ENCODE measurements around the gene FCHO2. TPM values are rescaled to one million over a fixed set of nuclear protein-coding genes. Genes with fewer than 3 reads are reported as not detected.
A peak's percentile ranks its signal among the peaks of the same experiment; 100 is the strongest.

Gene FCHO2
- total RNA-seq, 1 donor from 2014 or later, result 22.4 TPM

DNA sequence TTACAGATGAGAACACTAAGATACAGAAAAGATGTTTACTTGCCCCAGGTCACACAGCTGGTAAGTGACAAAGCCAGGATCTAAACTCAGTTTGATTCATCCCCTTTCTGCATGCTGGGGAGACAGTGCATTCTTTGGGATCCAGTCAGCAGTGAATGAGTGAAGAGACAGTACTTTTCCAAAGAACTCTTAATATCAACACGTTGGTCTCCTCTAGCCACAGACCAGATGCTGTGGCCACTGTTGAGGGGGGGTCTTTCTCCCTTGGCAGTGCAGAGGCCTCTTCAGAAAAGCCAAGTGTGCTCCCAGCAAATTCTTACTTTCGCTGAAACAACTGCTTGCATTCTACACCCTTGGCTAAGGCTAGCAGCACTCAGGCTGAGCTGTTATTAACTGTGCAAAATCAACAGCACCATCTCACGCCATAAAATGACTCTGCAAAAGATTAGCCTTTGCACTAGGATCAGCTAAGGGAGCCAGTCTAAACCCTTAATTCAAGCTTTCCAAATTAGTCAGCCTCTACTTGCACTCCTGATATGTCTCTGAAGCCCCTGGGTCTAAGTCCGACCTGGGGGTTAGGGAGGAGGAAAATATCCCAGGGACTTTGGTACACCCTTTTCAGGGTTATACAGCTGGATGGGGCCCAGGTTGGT lies 159.7 kb downstream of the FCHO2 start:
- H3K27me3 Mint-ChIP-seq (ENCODE audit: low read depth), result no peaks in the 10 kb centered on the region
- H3K36me3 Mint-ChIP-seq (ENCODE audit: low read depth), result peaks cover 8% of the 10 kb centered on the region
- TF ChIP-seq, protein P1, sequence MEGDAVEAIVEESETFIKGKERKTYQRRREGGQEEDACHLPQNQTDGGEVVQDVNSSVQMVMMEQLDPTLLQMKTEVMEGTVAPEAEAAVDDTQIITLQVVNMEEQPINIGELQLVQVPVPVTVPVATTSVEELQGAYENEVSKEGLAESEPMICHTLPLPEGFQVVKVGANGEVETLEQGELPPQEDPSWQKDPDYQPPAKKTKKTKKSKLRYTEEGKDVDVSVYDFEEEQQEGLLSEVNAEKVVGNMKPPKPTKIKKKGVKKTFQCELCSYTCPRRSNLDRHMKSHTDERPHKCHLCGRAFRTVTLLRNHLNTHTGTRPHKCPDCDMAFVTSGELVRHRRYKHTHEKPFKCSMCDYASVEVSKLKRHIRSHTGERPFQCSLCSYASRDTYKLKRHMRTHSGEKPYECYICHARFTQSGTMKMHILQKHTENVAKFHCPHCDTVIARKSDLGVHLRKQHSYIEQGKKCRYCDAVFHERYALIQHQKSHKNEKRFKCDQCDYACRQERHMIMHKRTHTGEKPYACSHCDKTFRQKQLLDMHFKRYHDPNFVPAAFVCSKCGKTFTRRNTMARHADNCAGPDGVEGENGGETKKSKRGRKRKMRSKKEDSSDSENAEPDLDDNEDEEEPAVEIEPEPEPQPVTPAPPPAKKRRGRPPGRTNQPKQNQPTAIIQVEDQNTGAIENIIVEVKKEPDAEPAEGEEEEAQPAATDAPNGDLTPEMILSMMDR (IDR thresholded peaks at IDR 0.05), result peak; percentile 31
- peak overlapping the region; percentile 65 for H3K27ac Mint-ChIP-seq (ENCODE audit: unreplicated experiment)
- H3K4me3 Mint-ChIP-seq (ENCODE audit: unreplicated experiment), result no peak overlapping the region
- H3K9me3 Mint-ChIP-seq (ENCODE audit: low read depth), result peaks cover 10% of the 10 kb centered on the region
- no peak for DNase-seq (ENCODE audit: low spot score)
- H3K4me1 Mint-ChIP-seq (ENCODE audit: low read depth), result peaks cover 28% of the 10 kb centered on the region

DNA sequence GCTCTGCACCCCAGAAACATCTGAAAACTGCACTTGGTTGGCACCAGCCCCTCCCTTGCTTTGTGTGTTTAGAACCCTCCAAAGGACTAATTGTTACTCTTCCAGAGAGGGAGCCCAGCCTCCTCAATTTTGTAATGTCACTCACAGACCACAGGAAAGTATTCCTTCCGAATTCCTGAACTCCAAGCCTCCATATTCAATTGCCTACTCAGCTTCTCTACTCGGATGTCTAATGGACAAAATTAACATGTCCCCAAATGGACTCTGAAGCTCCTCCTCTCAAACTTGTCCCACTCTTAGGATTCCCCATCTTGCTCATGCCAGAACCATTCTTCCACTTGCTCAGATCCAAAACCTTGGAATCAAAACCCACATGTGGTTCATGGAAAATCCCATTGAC lies 160.7 kb downstream of the FCHO2 start:
- H3K4me3 Mint-ChIP-seq (ENCODE audit: unreplicated experiment), result no peak overlapping the region
- H3K27ac Mint-ChIP-seq (ENCODE audit: unreplicated experiment), result no peak overlapping the region
- peaks cover 37% of the 10 kb centered on the region for H3K4me1 Mint-ChIP-seq (ENCODE audit: low read depth)
- no peak for DNase-seq (ENCODE audit: low spot score)
- peaks cover 8% of the 10 kb centered on the region for H3K36me3 Mint-ChIP-seq (ENCODE audit: low read depth)
- no peaks in the 10 kb centered on the region for H3K27me3 Mint-ChIP-seq (ENCODE audit: low read depth)
- TF ChIP-seq, protein P1 (IDR thresholded peaks at IDR 0.05), result no peak
- peaks cover 10% of the 10 kb centered on the region for H3K9me3 Mint-ChIP-seq (ENCODE audit: low read depth)

DNA sequence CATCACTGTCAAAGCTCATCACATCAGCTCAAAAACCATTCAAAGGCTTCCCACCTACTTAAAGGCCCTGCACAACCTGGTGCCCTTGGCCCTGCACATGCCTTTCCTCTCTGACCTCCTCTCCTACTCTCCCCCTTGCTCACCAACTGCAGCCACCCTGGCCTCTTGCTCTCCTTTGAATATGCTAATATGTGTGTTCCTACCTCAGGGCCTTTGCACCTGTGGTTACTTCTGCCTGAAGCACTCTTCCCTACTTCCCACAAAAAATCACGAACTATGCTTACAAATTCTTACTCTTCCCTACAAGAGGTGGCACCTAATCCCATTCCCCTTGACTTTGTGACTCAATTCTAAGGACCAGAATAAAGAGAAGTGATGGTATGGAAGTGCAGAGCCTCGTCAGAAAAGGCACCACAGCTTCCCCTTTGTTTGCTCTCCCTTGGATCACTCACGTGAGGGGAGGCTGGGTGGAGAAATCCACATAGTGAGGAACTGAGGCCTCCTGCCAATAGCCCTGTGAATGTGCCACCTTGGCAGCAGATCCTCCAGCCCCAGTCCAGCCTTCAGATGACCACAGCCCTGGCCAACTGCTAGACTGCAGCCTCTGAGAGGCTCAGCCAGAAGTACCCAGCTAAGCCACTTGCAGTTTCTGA lies 161.4 kb downstream of the FCHO2 start:
- Mint-ChIP-seq H3K4me1 (ENCODE audit: low read depth) (peaks cover 39% of the 10 kb centered on the region), H3K4me3 (ENCODE audit: unreplicated experiment) (no peak overlapping the region), H3K27me3 (ENCODE audit: low read depth) (no peaks in the 10 kb centered on the region), H3K27ac (ENCODE audit: unreplicated experiment) (no peak overlapping the region), H3K9me3 (ENCODE audit: low read depth) (peaks cover 10% of the 10 kb centered on the region), H3K36me3 (ENCODE audit: low read depth) (peaks cover 8% of the 10 kb centered on the region)
- no peak for DNase-seq (ENCODE audit: low spot score)
- TF ChIP-seq, protein P1 (IDR thresholded peaks at IDR 0.05), result no peak

DNA sequence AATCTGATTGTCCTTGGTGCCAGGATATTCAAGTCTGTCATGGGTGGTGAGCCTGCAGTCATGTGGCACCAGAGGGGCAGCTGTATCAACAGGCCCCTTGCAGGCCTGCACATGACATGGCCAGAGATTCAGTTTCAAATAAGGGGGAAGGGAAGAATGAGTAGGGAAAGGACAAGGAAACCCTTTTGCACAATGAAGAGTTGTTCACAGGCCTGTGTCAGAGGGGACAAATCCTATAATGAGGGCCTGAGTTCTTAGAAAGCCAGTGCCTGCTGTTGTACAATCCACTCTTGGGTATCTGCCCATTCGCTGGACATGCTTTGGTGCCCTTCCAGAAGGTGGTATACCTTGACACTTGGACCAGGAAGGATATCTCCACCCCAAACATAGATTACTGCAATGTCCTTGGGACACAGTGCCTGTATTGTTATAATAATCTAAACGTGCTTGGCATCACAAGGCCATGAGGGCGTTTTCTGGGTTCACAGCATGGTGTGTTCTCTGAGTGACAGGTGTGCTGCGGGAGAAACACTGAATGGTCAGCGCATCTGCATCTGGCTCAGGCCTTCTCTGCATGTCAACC lies 162.6 kb downstream of the FCHO2 start:
- H3K36me3 Mint-ChIP-seq (ENCODE audit: low read depth), result peaks cover 2% of the 10 kb centered on the region
- H3K27me3 Mint-ChIP-seq (ENCODE audit: low read depth), result no peaks in the 10 kb centered on the region
- peaks cover 49% of the 10 kb centered on the region for H3K4me1 Mint-ChIP-seq (ENCODE audit: low read depth)
- TF ChIP-seq, protein P1 (IDR thresholded peaks at IDR 0.05), result no peak
- no peak for DNase-seq (ENCODE audit: low spot score)
- H3K4me3 Mint-ChIP-seq (ENCODE audit: unreplicated experiment), result no peak overlapping the region
- no peak overlapping the region for H3K27ac Mint-ChIP-seq (ENCODE audit: unreplicated experiment)
- H3K9me3 Mint-ChIP-seq (ENCODE audit: low read depth), result peaks cover 4% of the 10 kb centered on the region

DNA sequence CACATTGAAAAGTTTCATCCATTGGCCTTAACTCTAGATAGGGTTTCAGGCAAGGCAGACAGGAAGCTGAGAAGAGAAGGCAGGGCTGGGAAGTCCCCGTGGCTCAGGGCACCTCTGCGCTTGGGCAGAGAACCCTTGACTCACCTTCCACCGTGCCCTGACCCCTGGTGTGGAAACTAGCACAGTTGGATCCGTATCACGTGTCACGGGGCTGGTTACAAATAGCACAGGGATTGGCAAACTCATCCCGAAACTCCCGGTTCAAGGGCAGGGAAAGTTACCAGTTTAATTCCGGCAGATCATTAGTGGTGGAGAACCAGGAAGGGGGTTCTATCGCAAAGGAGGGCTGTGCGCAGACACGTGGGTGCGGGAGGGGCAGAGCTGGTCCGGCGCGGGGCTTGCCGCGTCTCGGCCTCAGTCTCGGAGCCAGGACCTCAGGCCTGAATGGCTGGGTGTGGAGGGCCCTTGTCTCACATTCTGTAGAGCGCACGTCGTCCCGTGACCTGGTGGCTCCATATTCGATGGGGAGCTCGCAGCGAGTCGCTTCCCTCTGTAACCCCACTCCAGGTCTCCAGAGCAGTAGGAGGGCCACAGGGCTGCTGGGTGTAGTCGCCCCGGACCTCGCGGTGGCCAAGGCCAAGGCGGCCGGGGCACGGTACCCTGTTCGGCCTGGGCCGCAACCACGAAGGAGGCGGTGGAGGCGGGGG lies 163.8 kb downstream of the FCHO2 start:
- peak overlapping the region; percentile 58 for H3K4me3 Mint-ChIP-seq (ENCODE audit: unreplicated experiment)
- H3K9me3 Mint-ChIP-seq (ENCODE audit: low read depth), result peaks cover 4% of the 10 kb centered on the region
- H3K36me3 Mint-ChIP-seq (ENCODE audit: low read depth), result peaks cover 5% of the 10 kb centered on the region
- no peak overlapping the region for H3K27ac Mint-ChIP-seq (ENCODE audit: unreplicated experiment)
- TF ChIP-seq, protein P1 (IDR thresholded peaks at IDR 0.05), result no peak
- peaks cover 49% of the 10 kb centered on the region for H3K4me1 Mint-ChIP-seq (ENCODE audit: low read depth)
- DNase-seq (ENCODE audit: low spot score), result no peak
- peaks cover 2% of the 10 kb centered on the region for H3K27me3 Mint-ChIP-seq (ENCODE audit: low read depth)
